Heart right ventricle (tissue), 16 donors: ENCODE results near the gene CPXM1. TPM values are rescaled to one million over a fixed set of nuclear protein-coding genes. Genes with fewer than 3 reads are reported as not detected.

Experiments
- ATAC-seq, 8 donors: fragments of 200-7000 bp; cut with Tn5 transposase; one replicate each; pipeline ENCODE4 v1.9.1; 2020; ENCODE audit warnings: mild to moderate bottlenecking in 8 of 8, moderate library complexity in 8 of 8, moderate number of reproducible peaks in 1 of 8
- DNase-seq, 2 donors: peaks; one replicate each; pipeline ENCODE4 v3.0.0-alpha.2; 2020
- H3K27ac ChIP-seq, 10 donors: fragments of 200-600 bp; sonication (generic) in 2 of 10; one replicate each; pipeline versions ENCODE4 v1.5.0 to v1.8.0; 2020 to 2022; ENCODE audit warnings: mild to moderate bottlenecking in 3 of 10
- H3K27me3 ChIP-seq, 7 donors: fragments of 200-600 bp; one replicate each; pipeline ENCODE4 v1.8.0; 2021 to 2022; ENCODE audit warnings: mild to moderate bottlenecking in 2 of 7
- H3K36me3 ChIP-seq, 9 donors: fragments of 200-600 bp; sonication (generic) in 1 of 9; one replicate each; pipeline versions ENCODE4 v1.5.0 to v1.8.0; 2020 to 2022; ENCODE audit warnings: mild to moderate bottlenecking in 2 of 9
- H3K4me1 ChIP-seq, 9 donors: fragments of 200-600 bp; sonication (generic) in 1 of 9; one replicate each; pipeline versions ENCODE4 v1.5.0 to v1.8.0; 2020 to 2022; ENCODE audit warnings: mild to moderate bottlenecking in 4 of 9
- H3K4me3 ChIP-seq, 10 donors: fragments of 200-600 bp; sonication (generic) in 2 of 10; one replicate each; pipeline versions ENCODE4 v1.5.0 to v1.8.0; 2020 to 2022; ENCODE audit warnings: mild to moderate bottlenecking in 7 of 10, moderate library complexity in 2 of 10
- H3K9me3 ChIP-seq, 11 donors: fragments of 200-600 bp in 10 of 11; sonication (generic) in 2 of 11; one replicate each; pipeline versions ENCODE4 v1.5.0 to v1.8.0; 2013 to 2022; ENCODE audit warnings: mild to moderate bottlenecking in 2 of 11, control low read depth in 1 of 11, moderate library complexity in 1 of 11
- WGBS, 2 donors: extraction: QIAGEN DNeasy Blood & Tissue Kit; methylation state at CpG; one replicate each; pipeline ENCODE4 v1.1.7; 2013; ENCODE audit warnings: inconsistent platforms in 1 of 2; 5-methylcytosine and 5-hydroxymethylcytosine counted together
- intact Hi-C, 10 donors: fragments of 100-400 bp; cut with DNase I; formaldehyde crosslinking; loops; one replicate each; pipeline versions ENCODE4 v1.11.1 to v1.14.2; 2022
- polyA plus RNA-seq, 2 donors: library from polyadenylated mRNA; stranded (reverse); fragments of 200-250 nt; gene quantifications; one replicate each; pipeline ENCODE4 v1.2.3, GENCODE V29; 2013
- total RNA-seq, 10 donors: library from RNA; stranded (reverse); fragmentation: NEBNext Ultra II Directional in 3 of 10; extraction: Animal tissue kit (Norgen Biotek cat#: 25700) in 3 of 10; gene quantifications; one replicate each; pipeline versions ENCODE4 v1.2.1 to v1.2.4, GENCODE V29; 2021 to 2023
- TF ChIP-seq, protein P1 (sequence below), 9 donors: fragments of 200-600 bp; sonication (generic) in 2 of 9; IDR thresholded peaks; one replicate each; pipeline versions ENCODE4 v1.5.0 to v1.8.0; 2021 to 2022; ENCODE audit warnings: antibody characterized with exemption in 9 of 9, mild to moderate bottlenecking in 5 of 9, moderate library complexity in 1 of 9
- donor health status: Arrhythmogenic right ventricular cardiomyopathy.
- donor health status: ischemic (EF 13 %, LVEDD 7.1; RV severe dilation, severe dysfunction).
- donor health status: healthy with polysubstance abuse.
- donor health status: DM: no; HTN: yes; CAD: no.
- donor health status: DM: no; HTN: no; CAD: no.
- donor health status: ischemic (EF 25% LVEDD 6.9; RV normal size, moderate dysfunction).
- donor health status: ischemic (EF 25% LVEDD 5.7; RV mildly dilated, moderate dysfunction).
- donor health status: healthy.
- donor health status: DM: yes; HTN: yes; CAD: no.
- donor health status: Ischemic cardiomyopathy.
- donor health status: ischemic (EF 35%, LVEDD 5.7; RV mildly dilated, moderate dysfunction).
- donor health status: nonischemic (EF 11% LVEDD 7.7; RV severe dilation, severe dysfunction).
- donor health status: DM: yes; HTN: yes; CAD: no.
- donor health status: PGD.
- donor health status: ischemic (EF 29% LVEDD 5.4; RV normal size, mild dysfunction).
- donor health status: nonischemic (EF 23%, LVEDD 6.1; RV moderate dilation, normal function).

The CPXM1 gene
- total and polyA plus RNA-seq, 12 donors = 0.48 to 4.9 (median 1.4) TPM; not detected in 1

DNA sequence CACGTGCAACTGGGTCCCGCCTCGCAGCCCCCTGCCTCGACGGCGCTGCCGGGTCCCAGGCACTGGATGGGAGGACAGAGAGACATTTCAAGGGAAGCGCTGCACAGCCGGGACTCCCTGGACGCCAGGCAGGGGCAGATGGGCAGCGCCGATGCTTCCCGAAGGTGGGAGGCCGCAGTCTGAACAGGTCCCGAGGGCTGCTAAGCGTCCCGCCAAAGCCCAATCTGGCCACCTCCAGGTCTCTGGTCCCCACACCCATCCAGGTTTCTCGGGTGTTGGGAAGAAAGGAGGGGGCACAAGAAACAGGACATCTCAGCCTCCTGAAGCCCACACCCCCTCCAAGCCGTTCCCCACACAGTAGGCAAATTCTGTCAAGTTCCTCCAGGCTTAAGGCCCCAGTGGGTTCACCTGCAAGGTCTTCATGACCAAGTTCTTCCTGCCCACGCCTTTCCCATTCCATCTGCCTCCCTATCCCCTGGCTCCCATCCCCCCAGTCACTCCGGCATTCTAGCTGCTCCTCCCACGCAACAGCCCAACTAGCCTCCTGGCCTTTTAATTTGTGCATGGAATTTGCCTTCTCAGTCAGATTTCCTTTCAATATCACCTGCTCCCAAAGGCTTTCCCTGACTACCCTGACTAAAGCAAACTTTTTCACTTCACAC is 5.4 kb upstream of the CPXM1 start:
- H3K36me3 ChIP-seq = no peaks in the 10 kb centered on the region
- peaks cover 8 to 97% (median 87%) of the 10 kb centered on the region in 7 donors for H3K27me3 ChIP-seq
- no peak for DNase-seq
- intact Hi-C loops = no loop called here
- peaks cover 0 to 4% (median 0%) of the 10 kb centered on the region in 11 donors for H3K9me3 ChIP-seq
- H3K27ac ChIP-seq = no peak overlapping the region
- peak in 1 of 8 donors; percentile 17 for ATAC-seq
- TF ChIP-seq, protein P1, sequence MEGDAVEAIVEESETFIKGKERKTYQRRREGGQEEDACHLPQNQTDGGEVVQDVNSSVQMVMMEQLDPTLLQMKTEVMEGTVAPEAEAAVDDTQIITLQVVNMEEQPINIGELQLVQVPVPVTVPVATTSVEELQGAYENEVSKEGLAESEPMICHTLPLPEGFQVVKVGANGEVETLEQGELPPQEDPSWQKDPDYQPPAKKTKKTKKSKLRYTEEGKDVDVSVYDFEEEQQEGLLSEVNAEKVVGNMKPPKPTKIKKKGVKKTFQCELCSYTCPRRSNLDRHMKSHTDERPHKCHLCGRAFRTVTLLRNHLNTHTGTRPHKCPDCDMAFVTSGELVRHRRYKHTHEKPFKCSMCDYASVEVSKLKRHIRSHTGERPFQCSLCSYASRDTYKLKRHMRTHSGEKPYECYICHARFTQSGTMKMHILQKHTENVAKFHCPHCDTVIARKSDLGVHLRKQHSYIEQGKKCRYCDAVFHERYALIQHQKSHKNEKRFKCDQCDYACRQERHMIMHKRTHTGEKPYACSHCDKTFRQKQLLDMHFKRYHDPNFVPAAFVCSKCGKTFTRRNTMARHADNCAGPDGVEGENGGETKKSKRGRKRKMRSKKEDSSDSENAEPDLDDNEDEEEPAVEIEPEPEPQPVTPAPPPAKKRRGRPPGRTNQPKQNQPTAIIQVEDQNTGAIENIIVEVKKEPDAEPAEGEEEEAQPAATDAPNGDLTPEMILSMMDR (IDR thresholded peaks at IDR 0.05) = no peak
- no peak overlapping the region for H3K4me3 ChIP-seq
- WGBS, 2 donors = 16 to 32% methylated on average over 22 of the region's 22 CpGs
- H3K4me1 ChIP-seq = peaks cover 0 to 20% (median 0%) of the 10 kb centered on the region in 9 donors

DNA sequence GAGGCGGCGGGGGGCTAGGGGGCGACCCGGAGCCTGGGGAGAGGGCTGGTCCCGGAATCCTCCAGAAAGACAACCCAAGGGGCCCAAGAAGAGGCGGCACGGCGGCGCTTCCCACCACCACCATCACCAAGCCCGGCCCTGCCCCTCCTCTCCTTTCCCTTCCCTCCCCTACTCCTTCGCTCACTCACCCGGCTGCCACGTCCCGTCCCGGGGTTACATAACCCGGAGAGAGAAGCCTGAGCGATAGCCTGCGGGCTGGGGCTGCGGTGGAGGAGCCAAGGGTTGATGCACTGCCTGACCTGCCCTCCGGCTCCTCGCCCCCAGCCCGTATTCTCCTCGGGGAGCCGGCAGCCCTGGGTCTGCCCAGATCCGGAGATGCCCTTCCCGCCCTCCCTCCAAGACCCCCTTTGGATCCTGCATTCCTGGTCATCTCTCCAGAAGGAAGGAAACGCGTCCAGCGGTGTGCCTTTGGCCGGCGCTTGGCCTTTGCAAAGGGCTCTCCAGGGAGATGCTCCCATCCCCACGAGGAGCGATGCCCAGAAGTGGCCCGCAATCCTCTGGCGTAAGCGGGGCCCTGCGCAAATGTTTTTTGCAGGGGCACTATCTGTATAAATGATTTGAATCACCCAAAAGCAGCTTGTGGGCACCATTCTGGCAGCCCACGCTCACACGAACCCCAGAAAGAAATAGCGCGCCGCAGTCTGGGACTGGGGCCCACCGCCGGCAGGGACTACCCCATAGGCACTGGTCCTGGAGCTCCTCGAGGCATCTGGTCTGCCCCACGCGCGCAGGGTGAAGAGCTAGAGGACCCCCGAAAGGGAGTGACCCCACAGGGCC is 4.6 kb upstream of the CPXM1 start:
- H3K36me3 ChIP-seq = no peaks in the 10 kb centered on the region
- peaks cover 0 to 27% (median 6%) of the 10 kb centered on the region in 9 donors for H3K4me1 ChIP-seq
- no peak overlapping the region for H3K27ac ChIP-seq
- peaks cover 15 to 98% (median 94%) of the 10 kb centered on the region in 7 donors for H3K27me3 ChIP-seq
- peaks cover 0 to 4% (median 0%) of the 10 kb centered on the region in 11 donors for H3K9me3 ChIP-seq
- ATAC-seq (peak in 5 of 8 donors; percentile 30 to 65 (median 60)), DNase-seq (no peak)
- intact Hi-C loops = no loop called here
- WGBS, 2 donors = 8% methylated on average over 48 to 49 of the region's 49 CpGs
- H3K4me3 ChIP-seq = peak overlapping the region in 3 of 10 donors; percentile 5 to 22 (median 12)
- TF ChIP-seq, protein P1 (IDR thresholded peaks at IDR 0.05) = no peak

DNA sequence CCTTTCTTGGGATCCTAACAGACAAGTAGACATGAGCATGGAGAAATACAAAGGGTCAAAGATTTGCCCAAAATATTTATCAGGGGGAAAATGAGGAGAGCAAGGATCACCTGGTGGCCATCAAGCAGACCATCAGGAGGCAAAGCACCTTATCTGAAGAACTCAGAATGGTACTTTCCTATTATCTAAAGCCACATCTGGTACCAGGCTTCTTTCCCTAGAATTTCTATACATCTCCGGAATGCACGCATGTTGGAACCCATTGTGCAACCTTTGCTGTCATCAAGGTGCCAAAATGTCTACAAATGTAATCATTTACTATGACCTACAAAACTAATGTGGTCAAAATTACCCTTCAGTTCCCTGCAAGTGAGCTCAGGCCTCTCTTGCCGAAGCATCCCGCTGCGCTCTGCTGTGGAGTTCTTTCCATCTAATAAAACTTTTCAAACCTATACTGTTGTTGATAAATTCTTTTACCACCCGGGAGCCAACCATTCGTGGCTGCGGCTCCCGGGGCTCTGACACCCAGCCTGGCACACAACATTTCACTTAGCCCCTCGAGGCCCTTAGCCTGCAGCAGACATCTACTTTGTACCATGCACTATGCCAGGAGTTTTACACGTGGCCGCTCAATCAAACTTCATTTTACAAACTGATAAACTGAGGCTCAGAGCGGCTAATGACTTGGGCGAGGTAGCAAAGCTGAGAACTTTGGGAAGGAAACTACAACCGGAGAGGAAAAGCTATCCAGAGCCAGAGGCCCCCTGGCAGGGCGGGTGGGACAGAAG is 3.8 kb upstream of the CPXM1 start:
- Histone ChIP-seq H3K27ac (no peak overlapping the region), H3K36me3 (no peaks in the 10 kb centered on the region), H3K4me1 (peaks cover 0 to 36% (median 12%) of the 10 kb centered on the region in 9 donors), H3K27me3 (peaks cover 15 to 99% (median 96%) of the 10 kb centered on the region in 7 donors), H3K4me3 (no peak overlapping the region), H3K9me3 (peaks cover 0 to 4% (median 0%) of the 10 kb centered on the region in 11 donors)
- TF ChIP-seq, protein P1 (IDR thresholded peaks at IDR 0.05) = no peak
- ATAC-seq = no peak
- 44 to 46% methylated on average over 16 of the region's 16 CpGs for WGBS, 2 donors
- intact Hi-C loops = no loop called here
- DNase-seq = no peak

DNA sequence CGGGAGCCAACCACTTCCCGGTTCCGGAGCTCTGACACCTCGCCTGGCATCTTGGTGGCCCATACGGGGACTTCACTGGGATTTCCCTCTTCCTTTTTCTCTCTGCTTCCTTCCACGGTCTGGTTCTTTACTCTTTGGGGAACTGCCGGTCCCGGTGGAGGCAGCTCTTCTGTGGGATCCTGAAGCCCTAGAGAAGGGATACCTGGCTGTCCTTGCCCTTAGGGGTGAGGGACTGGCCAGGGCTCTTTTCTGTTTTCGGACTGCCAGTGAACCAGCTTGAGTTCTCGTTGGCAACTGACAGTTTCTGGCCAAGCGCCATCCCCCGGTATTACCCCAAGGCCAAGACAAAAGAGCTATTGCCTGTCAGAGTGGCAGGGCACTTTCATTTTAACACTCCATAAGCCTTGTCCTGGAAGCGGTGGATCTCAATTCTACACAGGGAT is 880 bp upstream of the CPXM1 start:
- ATAC-seq (no peak), DNase-seq (no peak)
- Histone ChIP-seq H3K36me3 (no peaks in the 10 kb centered on the region), H3K4me1 (peaks cover 0 to 37% (median 12%) of the 10 kb centered on the region in 9 donors), H3K27ac (no peak overlapping the region), H3K27me3 (peaks cover 15 to 97% (median 92%) of the 10 kb centered on the region in 7 donors), H3K9me3 (peaks cover 0 to 4% (median 0%) of the 10 kb centered on the region in 11 donors), H3K4me3 (peak overlapping the region in 1 of 10 donors; percentile 54)
- 9% methylated on average over 13 of the region's 13 CpGs for WGBS, 2 donors
- TF ChIP-seq, protein P1 (IDR thresholded peaks at IDR 0.05) = no peak
- intact Hi-C loops = no loop called here
